NCI-H128 (cell line): Measurements from ENCODE around the gene CAMTA1.
"Not testable (repeated sequence)": the region's sequence is repeated elsewhere in the genome, so short reads cannot be mapped to it uniquely, and the experiment has no call there.

ENCODE experiments used
- DNase-seq: peaks from one replicate; lab custom pipeline; 2025; ENCODE audit not compliant: unreplicated experiment; lab: John Stamatoyannopoulos, UW

Gene CAMTA1

GRCh38 chr1:7689307-7689706 lies 904.1 kb downstream of the CAMTA1 start:
- DNase-seq = not testable (repeated sequence)

GRCh38 chr1:7690076-7690475 lies 904.8 kb downstream of the CAMTA1 start:
- DNase-seq = no peak

- DNase-seq = no peak
Measured at GRCh38 chr1:7690496-7691182, 905.4 kb downstream of the CAMTA1 start.

GRCh38 chr1:7691576-7691975 lies 906.3 kb downstream of the CAMTA1 start:
- DNase-seq = no peak

GRCh38 chr1:7692005-7692404 lies 906.8 kb downstream of the CAMTA1 start:
- no peak for DNase-seq

GRCh38 chr1:7693037-7693436 lies 907.8 kb downstream of the CAMTA1 start:
- not testable (repeated sequence) for DNase-seq

- DNase-seq = no peak
Measured at GRCh38 chr1:7693662-7694061, 908.4 kb downstream of the CAMTA1 start.

GRCh38 chr1:7694600-7695496 lies 909.6 kb downstream of the CAMTA1 start:
- no peak for DNase-seq

- DNase-seq = no peak
Measured at GRCh38 chr1:7695497-7696117, 910.4 kb downstream of the CAMTA1 start.

GRCh38 chr1:7698641-7699040 lies 913.4 kb downstream of the CAMTA1 start:
- no peak for DNase-seq

- DNase-seq = peak; percentile 56
Measured at GRCh38 chr1:7702365-7702764, 917.1 kb downstream of the CAMTA1 start.

- peak; percentile 44 for DNase-seq
Measured at GRCh38 chr1:7703321-7704213, 918.3 kb downstream of the CAMTA1 start.

- peak; percentile 94 for DNase-seq
Measured at GRCh38 chr1:7704214-7705047, 919.2 kb downstream of the CAMTA1 start.

GRCh38 chr1:7705048-7705907 lies 920.0 kb downstream of the CAMTA1 start:
- no peak for DNase-seq

- no peak for DNase-seq
Measured at GRCh38 chr1:7705908-7706216, 920.6 kb downstream of the CAMTA1 start.

- no peak for DNase-seq
Measured at GRCh38 chr1:7707527-7707926, 922.3 kb downstream of the CAMTA1 start.

- not testable (repeated sequence) for DNase-seq
Measured at GRCh38 chr1:7708065-7708464, 922.8 kb downstream of the CAMTA1 start.

GRCh38 chr1:7710859-7711258 lies 925.6 kb downstream of the CAMTA1 start:
- no peak for DNase-seq

GRCh38 chr1:7712731-7713323 lies 927.6 kb downstream of the CAMTA1 start:
- DNase-seq = no peak
